GM21367 (cell line): ENCODE data around the gene FXYD4.
"Not testable (repeated sequence)": the region's sequence is repeated elsewhere in the genome, so short reads cannot be mapped to it uniquely, and the experiment has no call there.

ENCODE experiments used
- ATAC-seq: cut with Tn5 transposase; IDR thresholded peaks from one replicate; pipeline ENCODE4 v1.9.1; 2021; ENCODE audit not compliant: unreplicated experiment

FXYD4 gene

GRCh38 chr10:43374194-43374593 lies 2.8 kb downstream of the FXYD4 start:
- no peak for ATAC-seq

- ATAC-seq = no peak
These were observed 4.1 kb downstream of the FXYD4 start for GRCh38 chr10:43375401-43376020.

- no peak for ATAC-seq
These were observed 4.7 kb downstream of the FXYD4 start for GRCh38 chr10:43376046-43376635.

GRCh38 chr10:43376828-43377423 lies 5.5 kb downstream of the FXYD4 start:
- ATAC-seq = no peak

- no peak for ATAC-seq
These were observed 6.0 kb downstream of the FXYD4 start for GRCh38 chr10:43377424-43377883.

GRCh38 chr10:43380610-43381222 lies 9.3 kb downstream of the FXYD4 start:
- no peak for ATAC-seq

- no peak for ATAC-seq
These were observed 12.0 kb downstream of the FXYD4 start for GRCh38 chr10:43383204-43383971.

GRCh38 chr10:43384252-43385221 lies 13.1 kb downstream of the FXYD4 start:
- ATAC-seq = no peak

- no peak for ATAC-seq
These were observed 14.1 kb downstream of the FXYD4 start for GRCh38 chr10:43385412-43386004.

- ATAC-seq = no peak
These were observed 15.1 kb downstream of the FXYD4 start for GRCh38 chr10:43386549-43386948.

- no peak for ATAC-seq
These were observed 15.7 kb downstream of the FXYD4 start for GRCh38 chr10:43386981-43387677.

GRCh38 chr10:43387678-43388032 lies 16.2 kb downstream of the FXYD4 start:
- ATAC-seq = no peak

- no peak for ATAC-seq
These were observed 18.4 kb downstream of the FXYD4 start for GRCh38 chr10:43389867-43390266.

GRCh38 chr10:43390333-43390732 lies 18.9 kb downstream of the FXYD4 start:
- no peak for ATAC-seq

- ATAC-seq = no peak
These were observed 19.3 kb downstream of the FXYD4 start for GRCh38 chr10:43390759-43391158.

GRCh38 chr10:43391496-43391895 lies 20.1 kb downstream of the FXYD4 start:
- no peak for ATAC-seq

- no peak for ATAC-seq
These were observed 21.3 kb downstream of the FXYD4 start for GRCh38 chr10:43392748-43393147.

- not testable (repeated sequence) for ATAC-seq
These were observed 21.8 kb downstream of the FXYD4 start for GRCh38 chr10:43393186-43393585.
